WTC11 (cell line): ENCODE measurements around the gene GPR157. TPM values are rescaled to one million over a fixed set of nuclear protein-coding genes. Genes with fewer than 3 reads are reported as not detected.

ENCODE experiments used
- ATAC-seq: fragments of 200-7000 bp; cut with Tn5 transposase; 2 replicates; pipeline ENCODE4 v1.10.0; 2021; ENCODE audit warnings: mild to moderate bottlenecking, moderate library complexity
- CTCF ChIA-PET: fragments of 300-600 bp; sonication (Branson Sonifier 250); formaldehyde crosslinking; loops from one replicate; lab custom pipeline; 2021; ENCODE audit warnings: antibody characterized with exemption; lab: Charles Lee
- POLR2A ChIA-PET: fragments of 350-600 bp; sonication (Branson Sonifier 250); formaldehyde crosslinking; loops from one replicate; lab custom pipeline; 2021; ENCODE audit warnings: antibody characterized with exemption; lab: Charles Lee
- DNase-seq: peaks from one replicate; pipeline ENCODE4 v3.0.0; 2021; ENCODE audit warnings: low spot score
- H3K27ac Mint-ChIP-seq: 2 replicates; pipeline ENCODE4 v1.8.0; 2021; ENCODE audit warnings: mixed read lengths
- H3K27me3 Mint-ChIP-seq: 2 replicates; pipeline ENCODE4 v1.8.0; 2021; ENCODE audit warnings: low read depth, mild to moderate bottlenecking, moderate library complexity, mixed read lengths
- H3K36me3 Mint-ChIP-seq: 2 replicates; pipeline ENCODE4 v1.8.0; 2021; ENCODE audit warnings: mixed read lengths
- H3K4me1 Mint-ChIP-seq: 2 replicates; pipeline ENCODE4 v1.8.0; 2022; ENCODE audit warnings: mixed read lengths
- H3K4me3 Mint-ChIP-seq: 2 replicates; pipeline ENCODE4 v1.8.0; 2021; ENCODE audit warnings: mild to moderate bottlenecking, moderate library complexity, mixed read lengths
- H3K9me3 Mint-ChIP-seq: 2 replicates; pipeline ENCODE4 v1.8.0; 2021; ENCODE audit warnings: mixed read lengths
- ATF1 ChIP-seq: sonication (generic); formaldehyde crosslinking; IDR thresholded peaks from 2 replicates; pipeline ENCODE4 v1.8.1; 2023; ENCODE audit warnings: mild to moderate bottlenecking, moderate library complexity, missing genetic modification reagents
- FOXP1 ChIP-seq: sonication (generic); formaldehyde crosslinking; IDR thresholded peaks from 2 replicates; pipeline ENCODE4 v1.8.0; 2022; ENCODE audit warnings: missing genetic modification reagents, mild to moderate bottlenecking, moderate library complexity, borderline replicate concordance
- MYBL2 ChIP-seq: sonication (generic); formaldehyde crosslinking; IDR thresholded peaks from 2 replicates; pipeline ENCODE4 v1.8.1; 2023; ENCODE audit warnings: mild to moderate bottlenecking, moderate library complexity, missing genetic modification reagents
- OVOL2 ChIP-seq: fragments of 250-450 bp; sonication (Bioruptor Pico); IDR thresholded peaks from 2 replicates; pipeline ENCODE4 v1.9.0; 2021; ENCODE audit warnings: mild to moderate bottlenecking, borderline replicate concordance
- SP1 ChIP-seq: sonication (generic); formaldehyde crosslinking; conservative IDR thresholded peaks from 2 replicates; pipeline ENCODE4 v1.8.1; 2022; ENCODE audit warnings: missing genetic modification reagents
- ZNF121 ChIP-seq: sonication (generic); formaldehyde crosslinking; IDR thresholded peaks from 2 replicates; pipeline ENCODE4 v1.8.0; 2023; ENCODE audit warnings: missing genetic modification reagents
- ZNF219 ChIP-seq: sonication (generic); formaldehyde crosslinking; IDR thresholded peaks from 2 replicates; pipeline ENCODE4 v1.8.0; 2023; ENCODE audit warnings: missing genetic modification reagents, mild to moderate bottlenecking, borderline replicate concordance
- ZNF317 ChIP-seq: sonication (generic); formaldehyde crosslinking; IDR thresholded peaks from 2 replicates; pipeline ENCODE4 v1.8.1; 2023; ENCODE audit warnings: low read depth, mild to moderate bottlenecking, moderate library complexity, missing genetic modification reagents, borderline replicate concordance
- ZNF396 ChIP-seq: fragments of 250-450 bp; sonication (Bioruptor Pico); IDR thresholded peaks from 2 replicates; pipeline ENCODE4 v1.8.0; 2021; ENCODE audit warnings: mild to moderate bottlenecking, moderate library complexity, borderline replicate concordance
- total RNA-seq: library from RNA; stranded (reverse); gene quantifications from 3 replicates; pipeline ENCODE4 v1.2.3, GENCODE V29; 2021
- TF ChIP-seq, protein P1 (sequence below): sonication (generic); formaldehyde crosslinking; IDR thresholded peaks from 2 replicates; pipeline ENCODE4 v1.8.1; 2022; ENCODE audit warnings: low read depth, mild to moderate bottlenecking, moderate library complexity, missing genetic modification reagents, borderline replicate concordance
- TF ChIP-seq, protein P2 (sequence below): sonication (generic); formaldehyde crosslinking; IDR thresholded peaks from 2 replicates; pipeline ENCODE4 v1.8.0; 2023; ENCODE audit warnings: mild to moderate bottlenecking, missing genetic modification reagents
- TF ChIP-seq, protein P3 (sequence below): fragments of 250-450 bp; sonication (Bioruptor Pico); IDR thresholded peaks from 2 replicates; pipeline ENCODE4 v1.8.0; 2021; ENCODE audit warnings: mild to moderate bottlenecking
- TF ChIP-seq, protein P4 (sequence below): fragments of 250-450 bp; sonication (Bioruptor Pico); IDR thresholded peaks from 2 replicates; pipeline ENCODE4 v2.1.2; 2022; ENCODE audit warnings: mild to moderate bottlenecking, moderate library complexity
- TF ChIP-seq, protein P5 (sequence below): sonication (generic); formaldehyde crosslinking; IDR thresholded peaks from 2 replicates; pipeline ENCODE4 v1.8.1; 2022; ENCODE audit warnings: mild to moderate bottlenecking, missing genetic modification reagents, moderate library complexity, borderline replicate concordance
- TF ChIP-seq, protein P6 (sequence below): sonication (generic); formaldehyde crosslinking; IDR thresholded peaks from 2 replicates; pipeline ENCODE4 v1.8.1; 2023; ENCODE audit warnings: mild to moderate bottlenecking, missing genetic modification reagents, moderate library complexity
- TF ChIP-seq, protein P7 (sequence below): sonication (generic); formaldehyde crosslinking; IDR thresholded peaks from 2 replicates; pipeline ENCODE4 v1.8.0; 2022; ENCODE audit warnings: mild to moderate bottlenecking, missing genetic modification reagents
- TF ChIP-seq, protein P8 (sequence below): fragments of 250-450 bp; sonication (Bioruptor Pico); conservative IDR thresholded peaks from 2 replicates; pipeline ENCODE4 v1.9.0; 2021; ENCODE audit warnings: mild to moderate bottlenecking
- TF ChIP-seq, protein P9 (sequence below): sonication (generic); formaldehyde crosslinking; IDR thresholded peaks from 2 replicates; pipeline ENCODE4 v1.8.1; 2022; ENCODE audit warnings: low read depth, missing genetic modification reagents, borderline replicate concordance

Gene GPR157
- total RNA-seq, 1 experiment from 2014 or later, result 6.0 TPM

DNA sequence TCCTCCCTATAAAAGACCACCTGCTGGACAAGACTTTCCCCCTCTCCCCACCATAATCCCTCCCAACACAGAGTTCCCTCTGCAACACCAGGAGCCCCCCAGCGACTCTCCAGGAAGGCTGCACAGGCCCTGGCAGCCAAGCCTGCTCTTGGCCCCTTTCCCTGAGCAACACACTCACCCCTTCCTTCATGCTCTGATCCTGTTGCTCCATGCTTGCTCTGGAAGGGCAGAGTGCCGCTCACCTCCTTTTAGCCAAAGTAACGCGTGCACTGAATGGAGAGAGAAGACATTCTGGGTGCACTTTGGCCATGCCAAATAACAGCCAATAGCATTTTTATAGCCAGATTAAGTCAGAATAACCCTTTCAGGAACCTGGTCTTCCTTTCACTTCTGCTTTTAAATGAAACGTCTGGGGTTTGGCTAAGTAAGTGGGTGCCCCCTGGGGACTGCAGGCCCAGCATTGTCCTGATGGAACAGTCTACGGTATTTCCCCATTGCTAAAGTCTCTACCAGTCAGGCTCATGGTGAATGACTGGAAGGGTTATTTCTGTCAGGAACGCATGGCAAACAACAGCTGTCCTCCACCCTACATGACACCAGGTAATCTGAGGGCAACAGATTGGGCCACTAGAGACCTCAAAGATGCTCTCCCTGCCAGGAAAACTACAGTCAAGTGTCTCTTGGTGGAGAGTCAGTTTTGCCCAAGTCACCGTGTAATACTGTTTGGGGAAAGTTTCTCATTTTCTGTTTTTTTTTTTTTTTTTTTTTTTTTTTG is 59.4 kb downstream of the GPR157 start, which contains the start of gene SLC2A5 (continued):
- TF ChIP-seq FOXP1 (CRISPR knock-in tag) (no peak), MYBL2 (CRISPR knock-in tag) (no peak)
- TF ChIP-seq, all 79 proteins: peak for 0

DNA sequence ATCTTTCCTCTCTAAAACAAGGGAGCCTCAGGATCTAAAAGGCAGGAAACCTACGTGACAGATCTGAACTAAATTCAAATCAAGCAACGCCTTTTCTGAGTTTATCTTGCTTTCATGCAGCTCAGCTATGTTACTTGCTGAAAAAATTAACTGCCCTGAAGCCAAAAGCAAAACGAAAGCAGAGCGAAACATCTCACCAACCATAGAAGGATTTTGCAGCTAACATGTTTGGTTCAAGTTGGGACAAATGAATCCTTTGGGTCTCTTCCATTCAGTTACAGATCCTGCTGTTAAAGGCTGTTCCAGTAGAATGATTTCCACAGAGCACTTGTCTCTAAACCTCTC is 59.9 kb downstream of the GPR157 start:
- ATAC-seq, result no peak
- H3K4me3 Mint-ChIP-seq, result no peak overlapping the region
- no peaks in the 10 kb centered on the region for H3K36me3 Mint-ChIP-seq
- peaks cover 23% of the 10 kb centered on the region for H3K4me1 Mint-ChIP-seq
- ChIA-PET CTCF (no interaction called here), POLR2A (no interaction called here)
- no peaks in the 10 kb centered on the region for H3K9me3 Mint-ChIP-seq
- H3K27me3 Mint-ChIP-seq, result no peaks in the 10 kb centered on the region
- peak overlapping the region; percentile 2; the same call in 1 of the 2 replicates for H3K27ac Mint-ChIP-seq
- DNase-seq, result no peak
- TF ChIP-seq, protein P1, sequence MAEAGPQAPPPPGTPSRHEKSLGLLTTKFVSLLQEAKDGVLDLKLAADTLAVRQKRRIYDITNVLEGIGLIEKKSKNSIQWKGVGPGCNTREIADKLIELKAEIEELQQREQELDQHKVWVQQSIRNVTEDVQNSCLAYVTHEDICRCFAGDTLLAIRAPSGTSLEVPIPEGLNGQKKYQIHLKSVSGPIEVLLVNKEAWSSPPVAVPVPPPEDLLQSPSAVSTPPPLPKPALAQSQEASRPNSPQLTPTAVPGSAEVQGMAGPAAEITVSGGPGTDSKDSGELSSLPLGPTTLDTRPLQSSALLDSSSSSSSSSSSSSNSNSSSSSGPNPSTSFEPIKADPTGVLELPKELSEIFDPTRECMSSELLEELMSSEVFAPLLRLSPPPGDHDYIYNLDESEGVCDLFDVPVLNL, result no peak
- TF ChIP-seq ATF1 (CRISPR knock-in tag) (no peak), ZNF317 (no peak), OVOL2 (no peak), ZNF219 (no peak), ZNF396 (CRISPR knock-in tag) (no peak), ZNF121 (no peak), SP1 (CRISPR knock-in tag) (no peak)
- TF ChIP-seq, protein P2, sequence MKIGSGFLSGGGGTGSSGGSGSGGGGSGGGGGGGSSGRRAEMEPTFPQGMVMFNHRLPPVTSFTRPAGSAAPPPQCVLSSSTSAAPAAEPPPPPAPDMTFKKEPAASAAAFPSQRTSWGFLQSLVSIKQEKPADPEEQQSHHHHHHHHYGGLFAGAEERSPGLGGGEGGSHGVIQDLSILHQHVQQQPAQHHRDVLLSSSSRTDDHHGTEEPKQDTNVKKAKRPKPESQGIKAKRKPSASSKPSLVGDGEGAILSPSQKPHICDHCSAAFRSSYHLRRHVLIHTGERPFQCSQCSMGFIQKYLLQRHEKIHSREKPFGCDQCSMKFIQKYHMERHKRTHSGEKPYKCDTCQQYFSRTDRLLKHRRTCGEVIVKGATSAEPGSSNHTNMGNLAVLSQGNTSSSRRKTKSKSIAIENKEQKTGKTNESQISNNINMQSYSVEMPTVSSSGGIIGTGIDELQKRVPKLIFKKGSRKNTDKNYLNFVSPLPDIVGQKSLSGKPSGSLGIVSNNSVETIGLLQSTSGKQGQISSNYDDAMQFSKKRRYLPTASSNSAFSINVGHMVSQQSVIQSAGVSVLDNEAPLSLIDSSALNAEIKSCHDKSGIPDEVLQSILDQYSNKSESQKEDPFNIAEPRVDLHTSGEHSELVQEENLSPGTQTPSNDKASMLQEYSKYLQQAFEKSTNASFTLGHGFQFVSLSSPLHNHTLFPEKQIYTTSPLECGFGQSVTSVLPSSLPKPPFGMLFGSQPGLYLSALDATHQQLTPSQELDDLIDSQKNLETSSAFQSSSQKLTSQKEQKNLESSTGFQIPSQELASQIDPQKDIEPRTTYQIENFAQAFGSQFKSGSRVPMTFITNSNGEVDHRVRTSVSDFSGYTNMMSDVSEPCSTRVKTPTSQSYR (CRISPR knock-in tag), result no peak
- TF ChIP-seq, protein P3, sequence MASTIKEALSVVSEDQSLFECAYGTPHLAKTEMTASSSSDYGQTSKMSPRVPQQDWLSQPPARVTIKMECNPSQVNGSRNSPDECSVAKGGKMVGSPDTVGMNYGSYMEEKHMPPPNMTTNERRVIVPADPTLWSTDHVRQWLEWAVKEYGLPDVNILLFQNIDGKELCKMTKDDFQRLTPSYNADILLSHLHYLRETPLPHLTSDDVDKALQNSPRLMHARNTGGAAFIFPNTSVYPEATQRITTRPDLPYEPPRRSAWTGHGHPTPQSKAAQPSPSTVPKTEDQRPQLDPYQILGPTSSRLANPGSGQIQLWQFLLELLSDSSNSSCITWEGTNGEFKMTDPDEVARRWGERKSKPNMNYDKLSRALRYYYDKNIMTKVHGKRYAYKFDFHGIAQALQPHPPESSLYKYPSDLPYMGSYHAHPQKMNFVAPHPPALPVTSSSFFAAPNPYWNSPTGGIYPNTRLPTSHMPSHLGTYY (CRISPR knock-in tag), result no peak
- TF ChIP-seq, protein P4, sequence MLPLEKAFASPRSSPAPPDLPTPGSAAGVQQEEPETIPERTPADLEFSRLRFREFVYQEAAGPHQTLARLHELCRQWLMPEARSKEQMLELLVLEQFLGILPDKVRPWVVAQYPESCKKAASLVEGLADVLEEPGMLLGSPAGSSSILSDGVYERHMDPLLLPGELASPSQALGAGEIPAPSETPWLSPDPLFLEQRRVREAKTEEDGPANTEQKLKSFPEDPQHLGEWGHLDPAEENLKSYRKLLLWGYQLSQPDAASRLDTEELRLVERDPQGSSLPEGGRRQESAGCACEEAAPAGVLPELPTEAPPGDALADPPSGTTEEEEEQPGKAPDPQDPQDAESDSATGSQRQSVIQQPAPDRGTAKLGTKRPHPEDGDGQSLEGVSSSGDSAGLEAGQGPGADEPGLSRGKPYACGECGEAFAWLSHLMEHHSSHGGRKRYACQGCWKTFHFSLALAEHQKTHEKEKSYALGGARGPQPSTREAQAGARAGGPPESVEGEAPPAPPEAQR (CRISPR knock-in tag), result no peak
- TF ChIP-seq, protein P5, sequence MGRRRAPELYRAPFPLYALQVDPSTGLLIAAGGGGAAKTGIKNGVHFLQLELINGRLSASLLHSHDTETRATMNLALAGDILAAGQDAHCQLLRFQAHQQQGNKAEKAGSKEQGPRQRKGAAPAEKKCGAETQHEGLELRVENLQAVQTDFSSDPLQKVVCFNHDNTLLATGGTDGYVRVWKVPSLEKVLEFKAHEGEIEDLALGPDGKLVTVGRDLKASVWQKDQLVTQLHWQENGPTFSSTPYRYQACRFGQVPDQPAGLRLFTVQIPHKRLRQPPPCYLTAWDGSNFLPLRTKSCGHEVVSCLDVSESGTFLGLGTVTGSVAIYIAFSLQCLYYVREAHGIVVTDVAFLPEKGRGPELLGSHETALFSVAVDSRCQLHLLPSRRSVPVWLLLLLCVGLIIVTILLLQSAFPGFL (CRISPR knock-in tag), result no peak
- TF ChIP-seq, protein P6, sequence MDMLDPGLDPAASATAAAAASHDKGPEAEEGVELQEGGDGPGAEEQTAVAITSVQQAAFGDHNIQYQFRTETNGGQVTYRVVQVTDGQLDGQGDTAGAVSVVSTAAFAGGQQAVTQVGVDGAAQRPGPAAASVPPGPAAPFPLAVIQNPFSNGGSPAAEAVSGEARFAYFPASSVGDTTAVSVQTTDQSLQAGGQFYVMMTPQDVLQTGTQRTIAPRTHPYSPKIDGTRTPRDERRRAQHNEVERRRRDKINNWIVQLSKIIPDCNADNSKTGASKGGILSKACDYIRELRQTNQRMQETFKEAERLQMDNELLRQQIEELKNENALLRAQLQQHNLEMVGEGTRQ (CRISPR knock-in tag), result no peak
- TF ChIP-seq, protein P7, sequence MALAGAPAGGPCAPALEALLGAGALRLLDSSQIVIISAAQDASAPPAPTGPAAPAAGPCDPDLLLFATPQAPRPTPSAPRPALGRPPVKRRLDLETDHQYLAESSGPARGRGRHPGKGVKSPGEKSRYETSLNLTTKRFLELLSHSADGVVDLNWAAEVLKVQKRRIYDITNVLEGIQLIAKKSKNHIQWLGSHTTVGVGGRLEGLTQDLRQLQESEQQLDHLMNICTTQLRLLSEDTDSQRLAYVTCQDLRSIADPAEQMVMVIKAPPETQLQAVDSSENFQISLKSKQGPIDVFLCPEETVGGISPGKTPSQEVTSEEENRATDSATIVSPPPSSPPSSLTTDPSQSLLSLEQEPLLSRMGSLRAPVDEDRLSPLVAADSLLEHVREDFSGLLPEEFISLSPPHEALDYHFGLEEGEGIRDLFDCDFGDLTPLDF (CRISPR knock-in tag), result no peak
- TF ChIP-seq, protein P8, sequence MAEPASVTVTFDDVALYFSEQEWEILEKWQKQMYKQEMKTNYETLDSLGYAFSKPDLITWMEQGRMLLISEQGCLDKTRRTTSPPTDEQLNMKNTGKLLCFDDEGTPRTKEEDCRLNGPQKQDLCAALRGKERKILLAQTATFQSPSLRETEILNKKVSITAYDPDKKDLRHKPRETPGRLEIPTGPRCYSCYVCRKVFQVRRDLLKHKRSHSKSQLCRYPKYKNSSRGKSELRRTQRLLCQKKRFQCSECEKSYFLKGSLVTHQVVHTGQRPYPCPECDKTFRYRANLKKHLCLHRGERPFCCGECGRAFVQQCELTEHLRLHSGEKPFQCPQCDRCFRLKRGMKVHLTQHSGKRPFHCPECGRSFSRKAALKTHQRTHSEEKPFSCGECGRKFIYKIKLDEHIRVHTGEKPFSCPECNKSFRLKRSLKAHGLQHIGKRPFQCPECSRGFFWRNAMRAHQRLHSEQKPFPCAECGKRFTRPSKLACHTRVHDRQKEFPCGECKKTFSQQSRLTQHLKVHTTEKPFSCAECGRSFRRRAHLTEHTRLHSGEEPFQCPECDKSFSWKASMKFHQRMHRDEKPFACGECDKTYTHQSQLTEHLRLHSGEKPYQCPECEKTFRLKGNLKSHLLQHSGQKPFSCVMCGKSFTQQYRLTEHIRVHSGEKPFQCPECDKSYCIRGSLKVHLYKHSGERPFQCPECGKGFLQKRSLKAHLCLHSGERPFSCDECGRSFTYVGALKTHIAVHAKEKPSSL (CRISPR knock-in tag), result no peak
- TF ChIP-seq, protein P9, sequence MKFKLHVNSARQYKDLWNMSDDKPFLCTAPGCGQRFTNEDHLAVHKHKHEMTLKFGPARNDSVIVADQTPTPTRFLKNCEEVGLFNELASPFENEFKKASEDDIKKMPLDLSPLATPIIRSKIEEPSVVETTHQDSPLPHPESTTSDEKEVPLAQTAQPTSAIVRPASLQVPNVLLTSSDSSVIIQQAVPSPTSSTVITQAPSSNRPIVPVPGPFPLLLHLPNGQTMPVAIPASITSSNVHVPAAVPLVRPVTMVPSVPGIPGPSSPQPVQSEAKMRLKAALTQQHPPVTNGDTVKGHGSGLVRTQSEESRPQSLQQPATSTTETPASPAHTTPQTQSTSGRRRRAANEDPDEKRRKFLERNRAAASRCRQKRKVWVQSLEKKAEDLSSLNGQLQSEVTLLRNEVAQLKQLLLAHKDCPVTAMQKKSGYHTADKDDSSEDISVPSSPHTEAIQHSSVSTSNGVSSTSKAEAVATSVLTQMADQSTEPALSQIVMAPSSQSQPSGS (CRISPR knock-in tag), result no peak
